WTC11 (cell line): ENCODE results near the gene DGCR2.

Experiments
- CTCF ChIP-seq: fragments of 200-600 bp; IDR thresholded peaks from 2 replicates; pipeline ENCODE4 v1.8.0; 2022; ENCODE audit warnings: antibody characterized with exemption
- TEAD1 ChIP-seq: sonication (generic); formaldehyde crosslinking; IDR thresholded peaks from 2 replicates; pipeline ENCODE4 v1.8.0; 2022; ENCODE audit warnings: mild to moderate bottlenecking, missing genetic modification reagents
- ZSCAN18 ChIP-seq: fragments of 250-450 bp; sonication (Bioruptor Pico); IDR thresholded peaks from 2 replicates; pipeline ENCODE4 v2.1.2; 2022; ENCODE audit warnings: mild to moderate bottlenecking, moderate library complexity

GRCh38 chr22:18999416-18999815 lies 122.8 kb downstream of the DGCR2 start:
- no peak for TF ChIP-seq ZSCAN18
- no peak for TF ChIP-seq CTCF
- TF ChIP-seq TEAD1 (CRISPR knock-in tag) = no peak
